ENCODE measurements around the gene ZBTB16.

Gene ZBTB16

DNA sequence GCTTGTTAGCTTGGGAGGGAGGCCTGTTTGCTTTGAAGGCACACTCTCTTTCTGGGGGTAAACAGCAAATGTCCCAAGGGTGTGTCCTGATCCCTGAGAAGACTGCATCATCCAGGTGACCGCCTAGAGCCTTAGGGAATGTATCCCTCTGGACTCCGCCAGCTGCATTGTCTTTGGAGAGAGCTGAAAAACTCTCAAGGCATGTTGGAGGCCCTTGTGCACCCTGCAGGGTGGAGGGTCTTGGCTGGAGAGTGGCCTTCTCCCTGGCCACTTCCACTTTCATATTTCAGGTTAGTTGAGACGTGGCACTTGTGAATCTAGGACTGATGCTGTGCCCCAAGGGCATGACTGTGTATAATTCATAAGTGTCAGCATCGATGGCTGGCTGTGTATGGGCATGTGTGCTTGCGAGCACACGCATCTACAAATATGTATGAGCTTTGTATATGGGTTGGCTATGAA is 70.6 kb downstream of the ZBTB16 start:
- DNase-seq (ENCODE audit: extremely low read depth, insufficient read length), result no peak
- TF ChIP-seq CTCF (IDR thresholded peaks at IDR 0.05; ENCODE audit: insufficient read depth, low read length, poor library complexity, severe bottlenecking), result no peak
- H3K36me3 ChIP-seq (ENCODE audit: control insufficient read depth, insufficient read depth, low read length), result no peaks in the 10 kb centered on the region
- H3K27me3 ChIP-seq (replicated peaks; ENCODE audit: control insufficient read depth, insufficient read depth, low read length), result no peaks in the 10 kb centered on the region; the same call in none of the 2 replicates
- no peak overlapping the region for H3K4me3 ChIP-seq (replicated peaks; ENCODE audit: low read depth, low read length)

GRCh38 chr11:114130629-114131277 is 71.2 kb downstream of the ZBTB16 start:
- H3K36me3 ChIP-seq (ENCODE audit: control insufficient read depth, insufficient read depth, low read length), result no peaks in the 10 kb centered on the region

DNA sequence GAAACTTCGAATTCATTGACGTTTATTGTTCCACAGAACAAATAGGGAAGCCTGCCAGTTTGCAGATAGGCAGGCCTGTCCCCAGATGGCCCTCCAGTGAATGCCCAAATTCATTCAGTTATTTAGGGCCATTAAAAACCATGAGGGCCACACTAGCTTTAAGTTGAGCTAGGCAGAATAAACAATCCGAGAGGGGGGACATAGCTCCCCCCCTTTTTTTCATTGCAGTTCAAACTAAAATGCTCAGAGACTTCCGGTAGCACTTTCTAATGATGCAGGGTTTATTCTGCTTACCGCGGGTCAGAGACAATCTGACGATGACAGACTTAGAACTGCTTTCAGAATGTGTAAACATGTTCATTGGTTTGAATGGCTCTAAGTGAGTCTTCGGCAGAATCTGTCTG is 72.0 kb downstream of the ZBTB16 start:
- Histone ChIP-seq H3K27me3 (replicated peaks; ENCODE audit: control insufficient read depth, insufficient read depth, low read length) (no peaks in the 10 kb centered on the region; the same call in 1 of the 2 replicates), H3K4me3 (replicated peaks; ENCODE audit: low read depth, low read length) (no peak overlapping the region), H3K36me3 (ENCODE audit: control insufficient read depth, insufficient read depth, low read length) (no peaks in the 10 kb centered on the region)
- no peak for DNase-seq (ENCODE audit: extremely low read depth, insufficient read length)
- TF ChIP-seq CTCF (IDR thresholded peaks at IDR 0.05; ENCODE audit: insufficient read depth, low read length, poor library complexity, severe bottlenecking), result no peak

More at GRCh38 chr11:114130629-114131277, 71.2 kb downstream of the ZBTB16 start:
- Histone ChIP-seq H3K4me3 (replicated peaks; ENCODE audit: low read depth, low read length) (no peak overlapping the region), H3K27me3 (replicated peaks; ENCODE audit: control insufficient read depth, insufficient read depth, low read length) (no peaks in the 10 kb centered on the region; the same call in none of the 2 replicates)
- no peak for DNase-seq (ENCODE audit: extremely low read depth, insufficient read length)
- no peak for TF ChIP-seq CTCF (IDR thresholded peaks at IDR 0.05; ENCODE audit: insufficient read depth, low read length, poor library complexity, severe bottlenecking)

DNA sequence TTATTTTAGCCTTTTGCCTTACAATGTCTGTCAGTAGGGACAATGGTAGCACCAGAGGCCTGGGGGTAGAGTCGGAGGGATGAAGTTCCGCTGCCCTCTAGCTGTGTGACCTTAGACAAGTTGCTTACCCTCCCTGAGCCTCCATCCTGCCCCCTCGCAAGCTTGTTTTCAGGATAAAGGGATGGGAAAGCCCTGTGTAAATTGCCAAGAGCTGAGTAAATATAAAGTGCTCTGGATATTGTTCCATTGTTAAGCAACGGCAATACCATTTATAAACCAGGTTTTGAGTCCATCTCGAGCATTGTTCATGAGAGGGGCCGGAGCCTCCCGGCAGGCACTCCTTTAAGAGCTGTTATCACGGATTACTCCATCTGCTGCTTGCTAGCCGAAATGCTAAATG is 72.9 kb downstream of the ZBTB16 start:
- no peaks in the 10 kb centered on the region; the same call in 1 of the 2 replicates for H3K27me3 ChIP-seq (replicated peaks; ENCODE audit: control insufficient read depth, insufficient read depth, low read length)
- H3K4me3 ChIP-seq (replicated peaks; ENCODE audit: low read depth, low read length), result no peak overlapping the region
- no peak for TF ChIP-seq CTCF (IDR thresholded peaks at IDR 0.05; ENCODE audit: insufficient read depth, low read length, poor library complexity, severe bottlenecking)
- DNase-seq (ENCODE audit: extremely low read depth, insufficient read length), result no peak
- no peaks in the 10 kb centered on the region for H3K36me3 ChIP-seq (ENCODE audit: control insufficient read depth, insufficient read depth, low read length)

DNA sequence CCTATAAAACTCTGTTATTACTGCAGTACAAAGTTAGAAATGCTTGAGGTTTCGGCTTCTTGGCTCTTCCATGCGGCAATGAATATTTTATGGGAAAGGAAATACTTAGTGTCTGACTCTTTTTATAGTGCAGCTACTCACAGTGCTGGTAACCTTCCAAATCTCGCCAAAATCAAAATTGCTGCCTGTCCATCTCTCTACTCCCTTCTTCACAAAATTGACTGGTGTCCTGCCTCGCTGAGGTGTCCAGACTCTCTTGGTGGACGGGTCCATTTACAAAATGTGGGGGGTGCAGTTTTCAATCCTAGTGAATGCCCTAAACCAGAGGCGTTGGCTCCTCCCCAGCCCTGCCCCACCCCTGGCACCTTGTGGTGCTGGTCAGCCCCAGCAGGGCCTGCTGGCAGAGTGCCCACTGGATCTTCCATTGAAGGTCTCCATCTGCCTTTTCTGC is 73.5 kb downstream of the ZBTB16 start:
- no peak for DNase-seq (ENCODE audit: extremely low read depth, insufficient read length)
- Histone ChIP-seq H3K36me3 (ENCODE audit: control insufficient read depth, insufficient read depth, low read length) (no peaks in the 10 kb centered on the region), H3K27me3 (replicated peaks; ENCODE audit: control insufficient read depth, insufficient read depth, low read length) (no peaks in the 10 kb centered on the region; the same call in 1 of the 2 replicates), H3K4me3 (replicated peaks; ENCODE audit: low read depth, low read length) (no peak overlapping the region)
- no peak for TF ChIP-seq CTCF (IDR thresholded peaks at IDR 0.05; ENCODE audit: insufficient read depth, low read length, poor library complexity, severe bottlenecking)
